Left lung (tissue), 10 donors: ENCODE results near the gene RBM33. TPM values are rescaled to one million over a fixed set of nuclear protein-coding genes. Genes with fewer than 3 reads are reported as not detected.

Source experiments
- ATAC-seq: fragments of 200-7000 bp; cut with Tn5 transposase; one replicate; pipeline ENCODE4 v1.9.1; 2020; ENCODE audit warnings: moderate library complexity
- DNase-seq, 4 donors: peaks; one replicate each; pipeline ENCODE4 v3.0.0-alpha.2; 2013 to 2020
- H3K27ac ChIP-seq, 2 donors: fragments of 200-600 bp; sonication (generic) in 1 of 2; one replicate each; pipeline versions ENCODE4 v1.5.0 to v1.8.0; 2020 to 2021
- H3K27me3 ChIP-seq, 2 donors: fragments of 200-600 bp; sonication (generic) in 1 of 2; one replicate each; pipeline versions ENCODE4 v1.5.0 to v1.8.0; 2020 to 2021
- H3K36me3 ChIP-seq, 2 donors: fragments of 200-600 bp; sonication (generic) in 1 of 2; one replicate each; pipeline versions ENCODE4 v1.5.0 to v1.8.0; 2020 to 2021
- H3K4me1 ChIP-seq, 2 donors: fragments of 200-600 bp; one replicate each; pipeline ENCODE4 v1.8.0; 2021
- H3K4me3 ChIP-seq, 2 donors: fragments of 200-600 bp; sonication (generic) in 1 of 2; one replicate each; pipeline versions ENCODE4 v1.5.0 to v1.8.0; 2020 to 2021; ENCODE audit warnings: mild to moderate bottlenecking in 1 of 2
- H3K9me3 ChIP-seq, 2 donors: fragments of 200-600 bp; sonication (generic) in 1 of 2; one replicate each; pipeline versions ENCODE4 v1.5.0 to v1.8.0; 2020 to 2021
- intact Hi-C, 2 donors: fragments of 100-400 bp; cut with DNase I; formaldehyde crosslinking; loops; one replicate each; pipeline versions ENCODE4 v1.11.2 to v1.14.2; 2022
- polyA plus RNA-seq, 6 donors: library from polyadenylated mRNA; unstranded; fragments of 120-200 nt; gene quantifications; one replicate each; pipeline ENCODE4 v1.2.1, GENCODE V29; 2013; ENCODE audit not compliant: insufficient read length in 6 of 6
- total RNA-seq, 2 donors: library from RNA; stranded (reverse); fragmentation: NEBNext Ultra II Directional; extraction: Animal tissue kit (Norgen Biotek cat#: 25700); gene quantifications; one replicate each; pipeline ENCODE4 v1.2.1, GENCODE V29; 2021
- TF ChIP-seq, protein P1 (sequence below), 2 donors: fragments of 200-600 bp; sonication (generic) in 1 of 2; IDR thresholded peaks; one replicate each; pipeline versions ENCODE4 v1.5.0 to v1.8.0; 2021; ENCODE audit warnings: antibody characterized with exemption in 2 of 2
- donor health status: DM: no; HTN: yes; CAD: no.
- donor health status: DM: no; HTN: no; CAD: no.

The RBM33 gene
- total and polyA plus RNA-seq, 8 donors, result 35.2 to 56.4 (median 45.0) TPM

DNA sequence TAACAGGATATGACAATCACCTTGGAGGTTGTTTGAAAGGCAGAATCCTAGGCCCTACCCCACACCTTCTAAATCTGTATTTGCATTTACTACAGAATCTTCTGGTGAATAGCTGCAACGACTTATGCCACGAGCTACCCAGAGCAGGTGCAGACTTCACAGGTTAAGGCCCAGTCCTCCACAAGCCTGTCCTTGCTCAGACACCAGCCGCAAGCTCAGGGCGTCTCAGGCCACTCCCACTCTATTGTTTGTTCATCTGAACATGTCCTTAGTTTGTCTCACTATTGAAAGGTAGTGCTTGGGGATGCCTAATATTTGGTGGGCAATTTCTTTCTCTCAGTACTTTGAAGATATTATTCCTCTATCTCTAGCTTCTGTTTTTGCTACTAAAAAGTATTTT is 18.9 kb upstream of the RBM33 start:
- H3K27ac ChIP-seq, result no peak overlapping the region
- no peaks in the 10 kb centered on the region for H3K27me3 ChIP-seq
- intact Hi-C loops, result no loop called here
- H3K4me1 ChIP-seq, result no peaks in the 10 kb centered on the region
- no peak overlapping the region for H3K4me3 ChIP-seq
- DNase-seq (no peak), ATAC-seq (no peak)
- peaks cover 0 to 24% of the 10 kb centered on the region in 2 donors for H3K9me3 ChIP-seq
- no peaks in the 10 kb centered on the region for H3K36me3 ChIP-seq
- TF ChIP-seq, protein P1, sequence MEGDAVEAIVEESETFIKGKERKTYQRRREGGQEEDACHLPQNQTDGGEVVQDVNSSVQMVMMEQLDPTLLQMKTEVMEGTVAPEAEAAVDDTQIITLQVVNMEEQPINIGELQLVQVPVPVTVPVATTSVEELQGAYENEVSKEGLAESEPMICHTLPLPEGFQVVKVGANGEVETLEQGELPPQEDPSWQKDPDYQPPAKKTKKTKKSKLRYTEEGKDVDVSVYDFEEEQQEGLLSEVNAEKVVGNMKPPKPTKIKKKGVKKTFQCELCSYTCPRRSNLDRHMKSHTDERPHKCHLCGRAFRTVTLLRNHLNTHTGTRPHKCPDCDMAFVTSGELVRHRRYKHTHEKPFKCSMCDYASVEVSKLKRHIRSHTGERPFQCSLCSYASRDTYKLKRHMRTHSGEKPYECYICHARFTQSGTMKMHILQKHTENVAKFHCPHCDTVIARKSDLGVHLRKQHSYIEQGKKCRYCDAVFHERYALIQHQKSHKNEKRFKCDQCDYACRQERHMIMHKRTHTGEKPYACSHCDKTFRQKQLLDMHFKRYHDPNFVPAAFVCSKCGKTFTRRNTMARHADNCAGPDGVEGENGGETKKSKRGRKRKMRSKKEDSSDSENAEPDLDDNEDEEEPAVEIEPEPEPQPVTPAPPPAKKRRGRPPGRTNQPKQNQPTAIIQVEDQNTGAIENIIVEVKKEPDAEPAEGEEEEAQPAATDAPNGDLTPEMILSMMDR (IDR thresholded peaks at IDR 0.05), result no peak

DNA sequence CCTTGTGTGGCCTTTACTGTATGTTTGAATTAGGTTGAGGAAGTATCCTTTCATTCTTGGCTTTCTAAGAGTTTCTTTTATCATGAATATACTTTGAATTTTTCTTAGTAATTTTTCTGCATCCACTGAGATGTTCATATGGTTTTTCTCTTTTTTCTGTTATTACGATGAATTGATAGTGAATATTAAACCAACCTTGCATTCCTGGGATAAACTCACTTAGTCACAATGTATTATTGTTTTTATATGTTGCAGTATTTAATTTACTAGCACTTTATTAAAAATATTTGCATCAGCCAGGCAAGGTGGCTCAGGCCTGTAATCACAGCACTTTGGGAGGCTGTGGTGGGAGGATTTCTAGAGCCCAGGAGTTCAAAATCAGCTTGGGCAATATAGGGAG is 15.3 kb upstream of the RBM33 start:
- ATAC-seq (no peak), DNase-seq (no peak)
- no peaks in the 10 kb centered on the region for H3K4me1 ChIP-seq

DNA sequence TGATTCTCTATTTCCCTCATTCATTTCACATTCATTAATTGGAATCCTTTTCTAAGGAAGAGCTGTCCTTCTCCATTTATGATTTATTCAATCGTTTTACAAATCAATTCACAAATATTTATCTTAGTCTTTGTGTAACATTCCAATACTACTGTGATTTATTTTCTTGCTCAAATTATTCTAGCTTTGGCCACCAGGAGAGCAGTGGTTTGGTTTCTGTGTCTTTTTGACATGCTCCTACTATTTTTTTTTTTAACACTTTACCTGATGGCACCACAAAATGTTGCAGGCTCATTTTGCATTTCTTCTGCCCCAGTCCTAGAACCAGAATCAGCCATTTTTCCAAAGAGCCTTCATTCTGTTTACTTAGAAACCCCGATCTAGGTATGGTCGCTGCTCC is 13.3 kb upstream of the RBM33 start:
- no peaks in the 10 kb centered on the region for H3K36me3 ChIP-seq

More for the DNA sequence above, 15.3 kb upstream of the RBM33 start:
- intact Hi-C loops, result no loop called here
- no peaks in the 10 kb centered on the region for H3K36me3 ChIP-seq
- no peaks in the 10 kb centered on the region for H3K27me3 ChIP-seq
- H3K27ac ChIP-seq, result no peak overlapping the region
- peaks cover 0 to 24% of the 10 kb centered on the region in 2 donors for H3K9me3 ChIP-seq
- H3K4me3 ChIP-seq, result no peak overlapping the region
- TF ChIP-seq, protein P1 (IDR thresholded peaks at IDR 0.05), result no peak

DNA sequence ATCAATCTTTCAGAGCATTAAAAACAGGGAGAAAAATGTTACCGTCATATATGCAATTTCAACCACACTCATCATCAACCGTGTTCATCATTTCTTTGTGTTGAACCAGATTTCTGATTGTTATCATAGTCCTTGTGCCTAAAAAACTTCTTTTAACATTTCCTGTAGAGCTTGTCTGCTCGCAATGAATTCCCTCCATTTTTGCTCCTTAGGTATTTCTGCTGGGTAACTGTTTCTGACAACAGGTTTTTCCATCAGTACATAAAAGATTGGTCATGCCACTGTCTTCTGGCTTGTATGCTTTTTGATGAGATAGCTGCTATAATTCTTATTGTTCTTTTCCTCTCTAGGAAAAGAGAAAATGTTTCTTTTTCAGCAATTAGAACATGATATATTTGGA is 8.6 kb upstream of the RBM33 start:
- intact Hi-C loops, result no loop called here
- H3K27me3 ChIP-seq, result no peaks in the 10 kb centered on the region
- H3K4me3 ChIP-seq, result no peak overlapping the region
- TF ChIP-seq, protein P1 (IDR thresholded peaks at IDR 0.05), result no peak
- no peak for ATAC-seq
- H3K27ac ChIP-seq, result no peak overlapping the region
- peaks cover 0 to 4% of the 10 kb centered on the region in 2 donors for H3K36me3 ChIP-seq
- no peak for DNase-seq
- H3K4me1 ChIP-seq, result no peaks in the 10 kb centered on the region
- peaks cover 0 to 10% of the 10 kb centered on the region in 2 donors for H3K9me3 ChIP-seq

More for the DNA sequence above, 13.3 kb upstream of the RBM33 start:
- TF ChIP-seq, protein P1 (IDR thresholded peaks at IDR 0.05), result no peak
- H3K9me3 ChIP-seq, result peaks cover 0 to 27% of the 10 kb centered on the region in 2 donors
- H3K4me1 ChIP-seq, result no peaks in the 10 kb centered on the region
- intact Hi-C loops, result no loop called here
- no peak overlapping the region for H3K4me3 ChIP-seq
- no peaks in the 10 kb centered on the region for H3K27me3 ChIP-seq
- DNase-seq (no peak), ATAC-seq (no peak)
- H3K27ac ChIP-seq, result no peak overlapping the region

DNA sequence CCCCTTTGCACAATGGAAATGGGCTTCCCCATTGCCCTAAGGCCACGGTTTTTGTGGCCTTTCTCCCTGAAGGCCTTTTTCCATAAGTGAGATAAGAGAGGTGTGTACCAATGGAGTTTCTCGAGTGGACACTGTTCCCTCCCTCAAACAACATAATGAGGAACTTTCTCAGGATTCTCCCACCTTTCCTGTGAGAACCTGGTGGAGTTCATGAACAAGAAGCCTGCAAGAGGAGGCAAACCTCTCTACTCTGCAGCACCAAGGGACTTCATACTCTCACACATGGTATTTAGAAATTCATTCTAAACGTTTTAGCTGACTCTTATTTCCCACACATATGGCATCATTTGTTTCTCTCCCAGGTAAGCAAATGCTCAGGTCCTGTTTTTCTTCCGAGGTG is 7.3 kb upstream of the RBM33 start:
- ATAC-seq, result no peak
- no peaks in the 10 kb centered on the region for H3K4me1 ChIP-seq
- H3K36me3 ChIP-seq, result peaks cover 0 to 17% of the 10 kb centered on the region in 2 donors
- intact Hi-C loops, result no loop called here
- H3K9me3 ChIP-seq, result peaks cover 0 to 10% of the 10 kb centered on the region in 2 donors
- DNase-seq, result no peak
- H3K27ac ChIP-seq, result no peak overlapping the region
- H3K27me3 ChIP-seq, result no peaks in the 10 kb centered on the region
- no peak overlapping the region for H3K4me3 ChIP-seq
- TF ChIP-seq, protein P1 (IDR thresholded peaks at IDR 0.05), result no peak
